ENCODE data around the gene DAPK1.
A peak's percentile ranks its signal among the peaks of the same experiment; 100 is the strongest.
"Not testable (repeated sequence)": the region's sequence is repeated elsewhere in the genome, so short reads cannot be mapped to it uniquely, and the experiment has no call there.

DAPK1 gene

DNA sequence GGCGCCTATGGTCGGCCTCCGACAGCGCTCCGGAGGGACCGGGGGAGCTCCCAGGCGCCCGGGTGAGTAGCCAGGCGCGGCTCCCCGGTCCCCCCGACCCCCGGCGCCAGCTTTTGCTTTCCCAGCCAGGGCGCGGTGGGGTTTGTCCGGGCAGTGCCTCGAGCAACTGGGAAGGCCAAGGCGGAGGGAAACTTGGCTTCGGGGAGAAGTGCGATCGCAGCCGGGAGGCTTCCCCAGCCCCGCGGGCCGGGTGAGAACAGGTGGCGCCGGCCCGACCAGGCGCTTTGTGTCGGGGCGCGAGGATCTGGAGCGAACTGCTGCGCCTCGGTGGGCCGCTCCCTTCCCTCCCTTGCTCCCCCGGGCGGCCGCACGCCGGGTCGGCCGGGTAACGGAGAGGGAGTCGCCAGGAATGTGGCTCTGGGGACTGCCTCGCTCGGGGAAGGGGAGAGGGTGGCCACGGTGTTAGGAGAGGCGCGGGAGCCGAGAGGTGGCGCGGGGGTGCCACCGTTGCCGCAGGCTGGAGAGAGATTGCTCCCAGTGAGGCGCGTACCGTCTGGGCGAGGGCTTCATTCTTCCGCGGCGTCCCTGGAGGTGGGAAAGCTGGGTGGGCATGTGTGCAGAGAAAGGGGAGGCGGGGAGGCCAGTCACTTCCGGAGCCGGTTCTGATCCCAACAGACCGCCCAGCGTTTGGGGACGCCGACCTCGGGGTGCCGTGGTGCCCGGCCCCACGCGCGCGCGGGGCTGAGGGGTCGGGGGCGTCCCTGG is 561 bp downstream of the DAPK1 start:
- DNase-seq, result peak in 43 of 56 donors; percentile 16 to 75 (median 47)

DNA sequence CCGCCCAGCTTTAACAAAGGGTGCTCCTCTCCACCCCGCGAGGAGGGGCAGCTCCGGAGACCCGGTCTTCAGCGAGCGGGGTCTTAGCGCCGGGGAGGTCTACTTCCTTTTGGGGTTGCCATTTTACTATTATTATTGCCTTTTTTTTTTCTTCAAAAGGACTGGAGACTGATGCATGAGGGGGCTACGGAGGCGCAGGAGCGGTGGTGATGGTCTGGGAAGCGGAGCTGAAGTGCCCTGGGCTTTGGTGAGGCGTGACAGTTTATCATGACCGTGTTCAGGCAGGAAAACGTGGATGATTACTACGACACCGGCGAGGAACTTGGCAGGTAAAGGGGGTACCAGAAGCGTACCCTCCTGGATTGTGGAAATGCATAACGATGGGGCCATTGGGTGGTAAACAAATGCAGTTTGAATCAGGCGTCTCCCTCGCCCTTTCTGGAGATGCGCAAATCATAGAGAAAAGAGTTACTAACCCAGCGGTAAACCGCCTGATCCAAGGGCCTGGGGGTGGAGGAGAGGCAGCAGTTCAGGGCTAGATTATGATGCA is 1.2 kb downstream of the DAPK1 start:
- DNase-seq, result peak in 2 of 56 donors; percentile 12 to 21

DNA sequence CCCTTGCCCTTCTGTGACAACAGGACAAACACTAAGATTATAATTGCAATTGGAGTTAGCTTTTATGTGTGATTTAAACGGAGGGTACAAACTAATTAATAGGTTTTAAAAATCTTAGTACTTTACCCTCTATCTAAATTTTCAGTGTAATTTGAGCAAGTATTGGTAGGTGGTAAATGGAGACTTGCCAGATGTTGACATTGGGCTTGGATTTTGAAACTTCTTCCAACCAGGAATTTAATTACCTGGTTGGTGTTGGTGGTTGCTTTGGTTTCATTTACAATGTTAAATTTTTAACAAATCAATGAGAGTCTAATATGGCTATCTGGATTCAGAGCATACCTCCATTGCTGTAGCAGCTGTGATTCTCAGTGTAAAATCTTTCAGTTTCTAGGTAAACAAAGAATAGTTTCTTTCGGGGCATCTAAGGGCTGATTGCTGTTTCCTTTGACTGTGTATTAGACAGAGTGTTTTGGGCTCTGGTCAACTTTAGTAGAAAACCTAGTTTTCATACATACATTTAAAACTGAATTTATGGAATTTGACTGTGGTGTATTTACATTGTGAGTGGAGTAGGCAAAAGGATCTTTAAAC is 1.9 kb downstream of the DAPK1 start:
- no peak for DNase-seq

DNA sequence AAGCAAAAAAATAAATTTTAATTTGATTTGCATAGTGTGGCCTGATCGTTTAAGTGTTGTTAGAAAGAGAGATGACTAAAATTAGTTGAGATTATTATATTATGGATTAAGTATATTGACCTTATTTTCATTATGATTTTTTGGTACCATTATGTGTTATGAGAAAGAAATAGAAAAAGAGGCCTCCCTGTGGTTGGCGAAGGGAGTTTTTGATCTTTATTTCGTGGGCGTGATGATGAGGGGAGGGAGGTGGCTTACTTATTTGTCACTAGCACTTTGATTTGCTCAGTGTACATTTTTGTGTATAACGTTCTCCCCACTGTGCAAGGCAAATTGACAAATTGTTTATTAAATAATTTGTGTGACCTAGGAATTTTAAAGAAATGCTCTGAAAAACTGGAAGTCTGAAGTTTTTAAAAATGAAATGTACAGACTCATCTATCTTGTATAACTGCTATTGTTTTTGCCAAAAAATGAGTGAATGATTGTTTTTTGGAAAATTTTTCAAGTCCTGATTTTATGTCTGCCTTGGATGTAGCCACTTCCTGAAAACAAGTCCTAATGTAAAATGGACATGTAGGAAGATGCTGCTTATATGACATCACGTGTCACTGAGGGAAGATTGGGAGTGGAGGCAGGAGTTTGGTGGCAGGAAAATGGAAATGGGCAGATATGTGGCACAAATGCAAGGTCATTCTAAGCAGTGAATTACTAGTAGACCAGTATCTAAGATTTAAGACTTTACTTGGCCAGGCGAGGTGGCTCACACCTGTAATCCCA is 3.0 kb downstream of the DAPK1 start:
- DNase-seq, result no peak

DNA sequence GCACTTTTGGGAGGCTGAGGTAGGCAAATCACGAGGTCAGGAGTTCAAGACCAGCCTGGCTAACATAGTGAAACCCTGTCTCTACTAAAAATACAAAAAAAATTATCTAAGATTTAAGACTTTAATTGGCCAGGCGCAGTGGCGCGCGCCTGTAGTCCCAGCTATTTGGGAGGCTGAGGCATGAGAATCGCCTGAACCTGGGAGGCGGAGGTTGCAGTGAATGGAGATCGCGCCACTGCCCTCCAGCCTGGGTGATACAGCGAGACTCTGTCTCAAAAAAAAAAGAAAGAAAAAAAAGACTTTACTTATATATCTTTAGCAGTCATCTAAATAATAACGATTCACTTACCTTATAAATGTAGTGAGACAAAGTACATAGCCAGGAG is 3.6 kb downstream of the DAPK1 start:
- DNase-seq, result not testable (repeated sequence)

DNA sequence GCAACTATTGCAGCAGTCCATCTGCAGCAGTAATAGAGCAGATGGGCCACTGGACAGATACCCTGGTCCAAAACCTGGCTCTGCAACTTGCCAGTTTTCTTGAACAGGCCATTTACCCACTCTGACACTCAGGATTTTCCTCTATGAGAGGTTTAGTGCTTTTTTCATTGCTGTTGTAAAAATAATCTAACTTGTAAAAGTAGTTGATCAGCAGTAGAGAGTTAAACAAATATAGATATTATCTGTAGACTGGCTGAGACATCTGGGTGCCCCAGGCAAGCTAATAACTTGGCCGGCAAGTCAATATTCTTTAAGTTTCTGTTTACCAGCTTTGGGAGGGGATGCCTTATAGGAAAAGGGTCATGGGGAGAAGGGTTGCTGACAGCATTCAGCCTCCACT is 4.1 kb downstream of the DAPK1 start:
- no peak for DNase-seq

DNA sequence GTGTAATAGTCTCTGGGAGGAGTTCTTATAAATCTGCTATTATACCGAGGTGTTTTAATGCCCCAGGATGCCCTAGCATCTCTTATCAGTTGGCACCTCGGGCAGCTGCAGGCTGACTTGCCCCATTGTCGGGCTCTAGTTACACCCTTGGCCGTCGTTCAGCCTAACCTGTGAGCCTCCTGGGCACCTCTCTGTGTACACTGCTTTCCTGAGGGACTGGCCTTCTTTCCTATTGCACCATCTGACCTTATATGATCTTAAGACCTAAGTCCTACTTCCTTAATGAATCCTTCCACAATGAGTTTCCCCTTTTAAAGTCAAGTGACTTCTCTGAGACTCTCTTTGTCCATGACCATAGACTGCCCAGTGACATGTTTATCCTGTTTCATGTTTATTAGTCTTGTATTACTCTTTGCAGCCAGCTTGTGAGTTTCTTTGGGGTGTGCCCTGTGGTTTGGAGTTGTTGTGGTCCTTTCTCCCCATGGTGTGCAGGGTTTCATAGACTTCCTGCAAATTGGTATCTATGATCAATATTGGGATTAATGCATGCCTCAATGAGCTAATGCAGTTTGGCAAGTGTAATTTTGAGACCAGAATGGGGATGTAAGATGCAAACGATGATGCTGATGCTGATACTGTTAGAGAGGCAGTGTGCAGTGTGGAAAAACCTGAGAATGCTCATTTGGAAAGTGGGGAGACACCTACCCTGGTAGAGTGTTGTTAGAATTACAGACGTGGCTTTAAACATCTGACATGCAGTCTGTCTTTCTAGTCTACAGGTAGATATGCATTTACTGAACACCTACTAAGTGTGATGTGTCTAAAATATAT is 4.9 kb downstream of the DAPK1 start:
- no peak for DNase-seq

DNA sequence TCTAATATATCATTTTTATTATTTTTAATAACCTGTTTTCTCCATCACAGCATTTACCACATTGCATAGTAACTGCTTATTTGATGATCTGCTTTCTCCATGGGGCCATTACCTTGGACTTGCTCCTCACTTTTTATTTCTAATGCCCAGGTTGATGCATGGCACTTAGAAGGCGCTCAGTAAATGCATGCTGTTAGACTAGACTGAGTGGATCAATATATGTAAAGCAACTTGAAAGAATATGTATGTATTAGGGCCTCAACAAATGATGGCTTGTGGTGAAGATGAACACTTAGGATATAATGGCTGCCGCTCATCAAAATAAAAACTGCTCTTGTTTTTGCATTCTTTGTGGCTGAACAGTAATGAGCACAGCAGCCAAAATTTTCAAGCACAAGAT is 5.8 kb downstream of the DAPK1 start:
- no peak for DNase-seq

DNA sequence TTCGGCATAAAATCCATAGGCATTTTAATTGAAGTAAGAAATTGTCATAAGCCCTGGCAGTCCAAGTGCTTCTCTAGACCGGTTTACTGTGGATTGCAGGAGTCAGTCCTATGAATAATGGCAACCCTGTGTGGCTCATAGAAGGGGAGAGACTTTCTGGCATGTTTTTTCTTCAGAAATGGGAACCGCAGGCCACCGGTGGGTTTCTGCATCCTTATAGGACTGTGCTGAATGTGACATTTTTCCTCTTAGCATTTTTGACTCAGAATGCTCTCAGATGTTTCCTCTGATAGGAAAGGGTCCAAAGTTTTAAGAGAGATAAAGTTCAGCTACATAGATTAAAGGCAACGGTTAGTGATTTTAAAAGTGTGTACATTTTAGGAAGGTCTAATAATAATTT is 6.3 kb downstream of the DAPK1 start:
- DNase-seq, result no peak

DNA sequence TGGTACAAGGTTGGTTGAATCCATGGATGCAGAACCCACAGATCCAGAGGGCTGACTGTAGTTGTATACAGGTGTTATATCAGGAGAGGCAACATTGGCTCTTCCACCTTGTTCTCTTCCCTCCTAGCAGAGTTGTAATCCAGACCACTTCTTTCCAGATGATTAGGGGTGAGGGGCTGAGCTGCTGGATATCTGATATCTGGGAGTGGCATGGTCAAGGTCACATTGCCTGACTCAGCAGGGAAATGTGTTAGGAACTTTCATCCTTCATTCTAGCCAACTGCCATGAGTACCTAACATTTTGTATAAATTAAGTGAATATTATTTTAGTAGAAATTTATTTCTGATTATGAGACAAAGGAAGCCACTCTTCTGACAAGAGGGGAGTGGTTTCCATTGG is 7.3 kb downstream of the DAPK1 start:
- no peak for DNase-seq

DNA sequence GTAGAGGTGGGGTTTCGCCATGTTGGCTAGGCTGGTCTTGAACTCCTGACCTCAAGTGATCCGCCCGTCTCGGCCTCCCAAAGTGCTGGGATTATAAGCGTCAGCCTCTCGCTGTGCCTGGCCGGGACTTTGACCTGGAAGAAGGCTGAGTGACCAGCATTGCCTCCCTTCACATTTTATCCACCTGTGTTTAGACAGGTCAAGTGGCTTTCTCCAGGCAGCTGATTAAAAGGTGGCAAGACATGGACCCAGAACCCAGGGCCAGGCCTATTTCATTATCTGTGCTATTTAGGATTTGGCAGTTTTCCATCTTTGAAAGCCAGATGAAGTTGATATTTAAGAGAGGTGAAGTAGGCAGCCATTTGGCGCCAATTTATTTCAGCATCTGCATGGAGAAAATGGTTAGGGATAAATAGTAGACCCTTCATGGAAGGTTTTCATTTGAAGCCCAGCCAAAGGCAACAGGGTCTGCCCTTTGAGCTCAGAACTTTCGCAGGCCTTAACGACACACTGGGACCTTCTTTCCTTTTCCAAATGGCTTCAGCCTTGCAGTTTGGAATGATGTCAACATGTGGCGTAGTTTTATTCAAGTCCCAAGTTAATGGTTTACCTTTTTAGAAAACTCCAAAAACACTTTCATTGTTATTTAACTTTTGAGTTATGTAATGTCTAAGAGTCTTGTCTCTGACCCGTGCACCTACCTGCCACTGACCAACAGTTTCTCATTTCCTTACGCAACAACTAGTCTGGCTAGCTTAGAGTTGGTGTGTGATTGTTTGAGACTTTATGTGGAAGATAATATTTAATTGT is 8.4 kb downstream of the DAPK1 start:
- DNase-seq, result no peak

DNA sequence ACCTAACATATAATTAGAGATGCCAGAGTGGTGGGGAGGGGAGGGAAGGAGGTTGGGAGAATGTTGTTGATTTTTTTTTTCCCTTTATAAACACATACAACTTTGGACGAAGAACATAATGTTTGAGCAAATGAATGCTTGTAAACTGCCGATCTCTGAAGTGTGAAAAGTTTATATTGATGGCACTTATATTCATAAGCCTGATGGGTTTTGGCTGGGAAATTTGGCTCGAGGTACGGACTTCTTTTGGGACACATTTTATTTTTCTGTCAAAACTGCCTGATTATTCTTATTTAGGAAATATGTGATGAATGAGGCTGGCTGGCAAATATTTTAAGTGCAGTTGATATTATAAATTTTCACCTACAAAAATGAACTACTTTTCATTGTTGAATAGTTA is 9.9 kb downstream of the DAPK1 start:
- no peak for DNase-seq

DNA sequence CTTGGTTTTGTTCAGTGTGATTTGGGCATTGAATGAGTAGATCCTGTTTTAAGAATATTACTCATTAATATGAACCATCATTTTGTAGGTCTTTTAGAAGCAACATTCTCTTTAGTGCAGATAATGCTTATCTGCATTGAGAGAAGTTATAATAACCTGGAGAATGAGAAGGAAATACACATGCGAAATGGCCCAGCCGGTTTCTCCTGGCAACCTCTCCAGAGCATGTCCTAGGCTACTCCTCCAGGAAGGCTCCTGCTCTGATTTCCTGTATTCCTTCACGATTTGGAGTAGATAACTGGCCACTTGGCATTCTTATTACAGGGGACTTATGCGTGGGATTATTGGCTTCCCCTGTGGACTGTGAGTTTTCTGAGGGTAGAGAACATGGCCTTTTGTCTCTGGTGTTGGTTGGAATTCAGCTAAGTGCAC is 12.6 kb downstream of the DAPK1 start:
- no peak for DNase-seq

DNA sequence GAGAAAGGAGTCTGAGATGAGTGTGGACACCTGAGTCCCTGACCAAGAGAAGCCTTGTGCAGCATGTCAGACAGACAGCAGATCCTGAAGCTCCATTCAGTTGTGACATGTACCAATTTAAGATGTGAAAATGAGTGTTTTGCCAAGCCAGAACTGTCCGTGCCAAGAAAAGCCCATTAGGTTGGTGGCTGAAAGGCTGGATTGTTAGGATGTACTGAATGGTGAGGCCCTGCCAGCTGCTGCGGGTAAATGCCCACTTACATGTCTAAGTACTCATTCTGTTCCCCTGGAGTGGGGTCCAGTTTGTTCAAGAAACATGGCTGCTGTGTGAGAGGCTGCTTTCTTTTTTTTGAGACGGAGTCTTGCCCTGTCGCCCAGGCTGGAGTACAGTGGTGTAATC is 14.6 kb downstream of the DAPK1 start:
- DNase-seq, result peak in 26 of 56 donors; percentile 7 to 60 (median 28)

DNA sequence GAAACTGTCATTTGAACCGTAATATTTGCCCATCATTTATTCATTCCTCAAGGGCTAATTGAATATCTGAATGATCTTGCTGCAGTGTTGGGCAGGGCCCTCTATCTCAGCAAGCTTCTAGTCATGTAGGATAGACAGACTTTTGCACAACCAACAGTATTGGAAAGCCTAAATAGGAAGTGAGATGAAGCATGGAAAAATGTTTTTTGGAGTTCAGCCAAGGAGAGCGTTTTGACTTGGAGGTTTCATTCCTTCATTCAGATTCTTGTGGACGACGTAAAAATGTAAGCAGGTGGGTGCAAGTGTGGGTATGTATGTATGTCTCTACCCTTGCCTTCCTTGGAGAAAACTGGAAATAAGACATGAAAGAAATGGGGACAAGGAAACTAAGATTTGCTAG is 15.5 kb downstream of the DAPK1 start:
- no peak for DNase-seq

DNA sequence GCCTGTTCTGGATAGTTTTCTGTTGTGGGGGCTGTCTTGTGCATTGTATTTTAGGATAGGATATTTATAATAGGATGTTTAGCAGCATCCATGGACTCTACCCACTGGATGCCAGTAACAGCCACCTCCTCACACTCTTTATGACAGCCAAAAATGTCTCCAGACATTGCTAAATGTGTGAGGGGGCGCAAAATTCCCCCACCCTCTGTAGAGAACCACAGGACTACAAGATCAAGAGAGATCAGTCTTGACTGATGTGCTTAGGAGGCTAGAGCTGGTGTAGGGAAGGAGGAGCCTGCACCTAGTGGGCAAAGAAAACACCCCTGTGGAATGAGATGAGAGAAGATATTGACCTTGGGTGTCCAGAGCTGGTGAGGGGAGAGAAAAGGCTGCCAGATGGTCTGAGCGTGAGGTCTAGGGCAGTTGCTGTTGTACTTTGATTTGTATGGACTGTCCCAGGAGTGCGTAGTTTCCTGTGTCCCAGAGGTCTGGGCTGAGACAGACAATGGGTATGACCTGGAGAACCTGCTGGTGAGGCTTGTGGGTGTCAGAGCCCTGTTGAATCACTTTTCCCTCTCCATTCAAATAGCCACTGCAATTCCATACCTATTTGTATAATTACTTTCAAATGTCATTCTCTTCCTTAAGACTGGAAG is 16.3 kb downstream of the DAPK1 start:
- no peak for DNase-seq

DNA sequence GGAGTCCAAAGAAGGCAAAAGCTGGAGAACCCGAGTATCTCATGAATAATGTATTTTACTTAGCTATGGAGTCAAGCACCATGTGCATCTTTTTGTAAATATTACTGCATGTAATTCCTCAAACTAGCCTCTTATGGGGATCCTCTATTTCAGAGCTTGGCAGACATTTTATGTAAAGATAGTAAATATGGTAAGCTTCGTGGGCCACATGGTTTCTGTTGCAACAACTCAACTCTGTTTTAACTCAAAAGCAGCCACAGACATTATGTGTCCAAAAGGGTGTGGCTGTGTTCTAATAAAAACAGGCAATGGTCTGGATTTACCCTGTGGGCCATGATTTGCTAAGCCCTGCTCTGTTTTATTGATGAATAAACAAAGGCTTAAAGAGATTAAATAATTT is 17.3 kb downstream of the DAPK1 start:
- no peak for DNase-seq

DNA sequence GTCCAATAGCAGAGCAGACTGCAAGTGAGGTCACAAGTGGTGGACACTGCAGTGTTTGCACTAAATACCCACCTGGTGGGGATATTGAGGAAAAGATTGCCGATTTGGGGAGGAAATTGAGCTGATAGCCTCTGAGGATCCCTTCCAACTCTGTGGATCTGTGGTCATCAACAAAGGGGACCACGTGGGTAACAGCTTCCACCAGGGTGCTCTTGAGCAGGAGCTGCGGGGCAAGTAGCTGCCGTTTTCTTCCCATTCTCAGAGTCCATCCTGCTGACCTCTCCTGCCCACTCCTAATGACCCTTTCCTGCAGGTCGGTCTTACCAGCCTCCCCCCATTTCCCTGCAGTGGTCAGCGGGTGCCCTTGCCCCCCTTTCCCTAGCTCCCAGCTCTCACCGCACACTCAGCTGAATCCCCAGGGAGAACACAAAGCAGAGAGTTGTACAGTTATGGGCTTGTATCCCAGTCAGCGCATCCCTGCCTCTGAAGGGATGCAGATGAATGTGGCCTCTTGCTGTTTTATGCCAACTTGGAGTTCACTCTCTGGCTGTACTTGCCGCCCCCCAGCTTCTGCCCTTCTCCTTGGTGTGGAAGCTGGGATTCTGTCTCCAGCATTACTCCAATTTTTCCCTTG is 18.0 kb downstream of the DAPK1 start:
- no peak for DNase-seq

DNA sequence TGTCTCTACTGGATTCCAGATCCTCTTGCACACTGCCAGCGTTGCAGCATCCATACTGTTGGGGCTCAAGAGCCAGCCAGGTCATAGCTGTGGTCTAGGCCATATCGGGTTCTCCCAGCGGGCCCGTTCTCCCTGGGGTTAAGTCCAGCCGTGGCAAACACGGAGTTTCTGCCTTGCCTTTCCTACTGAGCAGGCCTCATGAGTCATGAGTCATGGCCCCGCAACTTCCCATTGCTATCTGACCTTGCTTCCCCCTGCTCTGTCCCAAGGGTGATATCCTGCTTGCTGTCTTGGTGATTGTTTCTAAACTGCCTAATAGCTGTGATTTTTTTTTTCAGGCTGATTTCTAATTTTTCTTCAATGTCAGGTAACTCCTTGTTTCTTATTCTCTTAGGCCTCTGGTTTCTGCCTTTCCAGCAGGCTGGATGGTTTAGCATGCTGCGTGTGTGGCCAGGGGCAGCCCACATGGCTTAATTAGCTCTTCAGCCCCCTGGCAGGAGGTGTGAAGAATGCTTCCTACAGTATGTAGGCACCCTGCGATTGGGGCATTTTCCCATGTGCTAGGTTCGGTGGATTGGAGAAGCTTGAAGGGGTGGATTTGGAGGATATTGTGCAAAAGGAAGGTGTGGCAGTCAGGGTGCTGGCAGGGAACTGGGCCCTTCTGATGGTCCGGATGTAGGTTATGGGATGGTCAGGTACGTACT is 18.7 kb downstream of the DAPK1 start:
- no peak for DNase-seq
